Right lobe of liver (tissue), 6 donors: ENCODE data around the gene TTC7B. TPM values are rescaled to one million over a fixed set of nuclear protein-coding genes. Genes with fewer than 3 reads are reported as not detected.
A peak's percentile ranks its signal among the peaks of the same experiment; 100 is the strongest.

ENCODE experiments used
- ATAC-seq, 4 donors: fragments of 200-7000 bp; cut with Tn5 transposase; one replicate each; pipeline ENCODE4 v1.9.1; 2020; ENCODE audit warnings: mild to moderate bottlenecking in 4 of 4, moderate library complexity in 4 of 4
- DNase-seq, 3 donors: peaks; one replicate each; pipeline ENCODE4 v3.0.0-alpha.2; 2020
- H3K27ac ChIP-seq, 3 donors: fragments of 200-600 bp; one replicate each; pipeline ENCODE4 v1.8.0; 2022
- H3K27me3 ChIP-seq, 2 donors: fragments of 200-600 bp; one replicate each; pipeline ENCODE4 v1.8.0; 2022
- H3K36me3 ChIP-seq, 4 donors: fragments of 200-600 bp; sonication (generic) in 1 of 4; one replicate each; pipeline versions ENCODE4 v1.5.1 to v1.8.0; 2017 to 2022; ENCODE audit warnings: control low read depth in 1 of 4
- H3K4me1 ChIP-seq, 4 donors: fragments of 200-600 bp; sonication (generic) in 1 of 4; one replicate each; pipeline versions ENCODE4 v1.5.1 to v1.8.0; 2017 to 2022; ENCODE audit warnings: control low read depth in 1 of 4
- H3K4me3 ChIP-seq, 3 donors: fragments of 200-600 bp; one replicate each; pipeline ENCODE4 v1.8.0; 2022
- H3K9me3 ChIP-seq, 4 donors: fragments of 200-600 bp; sonication (generic) in 1 of 4; one replicate each; pipeline versions ENCODE4 v1.5.1 to v1.8.0; 2017 to 2022; ENCODE audit warnings: control low read depth in 1 of 4
- POLR2A ChIP-seq: fragments of 450-650 bp; IDR thresholded peaks from one replicate; pipeline ENCODE4 v1.6.1; 2017; ENCODE audit warnings: antibody characterized with exemption, mild to moderate bottlenecking
- WGBS: methylation state at CpG from one replicate; pipeline ENCODE4 v1.1.6; 2018; ENCODE audit warnings: low coverage, low lambda C conversion rate; ENCODE audit not compliant: insufficient coverage; ENCODE audit errors: missing lambda C conversion rate; 5-methylcytosine and 5-hydroxymethylcytosine counted together
- intact Hi-C, 2 donors: fragments of 100-400 bp; cut with DNase I; formaldehyde crosslinking; loops; one replicate each; pipeline versions ENCODE4 v1.11.2 to v1.14.1; 2022
- total RNA-seq, 6 experiments: library from RNA; depleted of rRNA in 2 of 6; stranded (reverse); fragments of >200 nt in 2 of 6; fragmentation: NEBNext Ultra II Directional in 3 of 6; extraction: Animal tissue kit (Norgen Biotek cat#: 25700) in 3 of 6; gene quantifications; one replicate each; pipeline versions ENCODE4 v1.1.0 to v1.2.4, GENCODE V29; 2016 to 2023
- TF ChIP-seq, protein P1 (sequence below), 4 donors: fragments of 200-600 bp in 3 of 4; fragments of 450-650 bp in 1 of 4; IDR thresholded peaks; one replicate each; pipeline versions ENCODE4 v1.5.1 to v1.8.0; 2016 to 2022; ENCODE audit warnings: antibody characterized with exemption in 4 of 4, mild to moderate bottlenecking in 2 of 4
- donor health status: DM: no; HTN: yes; CAD: no.
- donor health status: DM: no; HTN: no; CAD: no.
- donor health status: DM: no; HTN: no; CAD: no.
- donor health status: DM: no; HTN: yes; CAD: no.
- donor health status: DM: no; HTN: yes; CAD: no.

Gene TTC7B
- total RNA-seq, 6 experiments from 2014 or later: 18.4 to 56.1 (median 37.5) TPM

GRCh38 chr14:90732718-90733117, 83.5 kb downstream of the TTC7B start:
- no peaks in the 10 kb centered on the region for H3K27me3 ChIP-seq
- no peaks in the 10 kb centered on the region for H3K4me1 ChIP-seq
- no peak overlapping the region for H3K27ac ChIP-seq
- no peaks in the 10 kb centered on the region for H3K9me3 ChIP-seq
- ATAC-seq (no peak), DNase-seq (no peak)
- peaks cover 0 to 2% (median 0%) of the 10 kb centered on the region in 4 donors for H3K36me3 ChIP-seq
- H3K4me3 ChIP-seq: no peak overlapping the region
- intact Hi-C loops: no loop called here
- 85% methylated on average over 5 of the region's 7 CpGs for WGBS
- TF ChIP-seq, protein P1, sequence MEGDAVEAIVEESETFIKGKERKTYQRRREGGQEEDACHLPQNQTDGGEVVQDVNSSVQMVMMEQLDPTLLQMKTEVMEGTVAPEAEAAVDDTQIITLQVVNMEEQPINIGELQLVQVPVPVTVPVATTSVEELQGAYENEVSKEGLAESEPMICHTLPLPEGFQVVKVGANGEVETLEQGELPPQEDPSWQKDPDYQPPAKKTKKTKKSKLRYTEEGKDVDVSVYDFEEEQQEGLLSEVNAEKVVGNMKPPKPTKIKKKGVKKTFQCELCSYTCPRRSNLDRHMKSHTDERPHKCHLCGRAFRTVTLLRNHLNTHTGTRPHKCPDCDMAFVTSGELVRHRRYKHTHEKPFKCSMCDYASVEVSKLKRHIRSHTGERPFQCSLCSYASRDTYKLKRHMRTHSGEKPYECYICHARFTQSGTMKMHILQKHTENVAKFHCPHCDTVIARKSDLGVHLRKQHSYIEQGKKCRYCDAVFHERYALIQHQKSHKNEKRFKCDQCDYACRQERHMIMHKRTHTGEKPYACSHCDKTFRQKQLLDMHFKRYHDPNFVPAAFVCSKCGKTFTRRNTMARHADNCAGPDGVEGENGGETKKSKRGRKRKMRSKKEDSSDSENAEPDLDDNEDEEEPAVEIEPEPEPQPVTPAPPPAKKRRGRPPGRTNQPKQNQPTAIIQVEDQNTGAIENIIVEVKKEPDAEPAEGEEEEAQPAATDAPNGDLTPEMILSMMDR (IDR thresholded peaks at IDR 0.05): no peak
- TF ChIP-seq POLR2A: no peak

DNA sequence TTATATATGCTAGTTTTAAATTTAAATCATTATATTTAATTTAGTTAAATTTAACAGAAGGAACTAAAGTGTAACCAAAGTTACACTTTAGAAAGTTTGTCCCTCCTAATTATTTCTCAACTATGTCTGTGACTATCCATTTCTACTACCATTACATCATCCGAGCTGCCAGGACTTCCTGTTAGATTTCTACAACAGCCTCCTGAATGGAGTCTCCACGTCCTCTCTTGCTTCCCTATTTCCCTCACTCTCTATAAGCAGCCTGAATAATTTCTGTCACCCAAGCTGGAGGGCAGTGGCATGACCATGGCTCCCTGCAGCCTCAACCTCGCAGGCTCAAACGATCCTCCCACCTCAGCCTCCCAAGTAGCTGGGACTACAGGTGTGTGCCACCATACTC, 84.1 kb downstream of the TTC7B start:
- Histone ChIP-seq H3K36me3 (peaks cover 0 to 2% (median 0%) of the 10 kb centered on the region in 4 donors), H3K4me3 (no peak overlapping the region), H3K27ac (no peak overlapping the region), H3K27me3 (no peaks in the 10 kb centered on the region), H3K4me1 (no peaks in the 10 kb centered on the region), H3K9me3 (no peaks in the 10 kb centered on the region)
- no peak for TF ChIP-seq POLR2A
- TF ChIP-seq, protein P1 (IDR thresholded peaks at IDR 0.05): no peak
- DNase-seq: no peak
- intact Hi-C loops: no loop called here
- peak; percentile 34 to 65 (median 52) for ATAC-seq
- WGBS: 72% methylated on average over 4 of the region's 4 CpGs

GRCh38 chr14:90731487-90731886, 84.7 kb downstream of the TTC7B start:
- H3K4me3 ChIP-seq: no peak overlapping the region
- H3K36me3 ChIP-seq: peaks cover 0 to 2% (median 0%) of the 10 kb centered on the region in 4 donors
- 88% methylated on average over 7 of the region's 11 CpGs for WGBS
- no peak for TF ChIP-seq POLR2A
- TF ChIP-seq, protein P1 (IDR thresholded peaks at IDR 0.05): no peak
- no peaks in the 10 kb centered on the region for H3K4me1 ChIP-seq
- H3K27me3 ChIP-seq: no peaks in the 10 kb centered on the region
- no peak for DNase-seq
- no peak for ATAC-seq
- intact Hi-C loops: no loop called here
- H3K9me3 ChIP-seq: no peaks in the 10 kb centered on the region
- no peak overlapping the region for H3K27ac ChIP-seq

DNA sequence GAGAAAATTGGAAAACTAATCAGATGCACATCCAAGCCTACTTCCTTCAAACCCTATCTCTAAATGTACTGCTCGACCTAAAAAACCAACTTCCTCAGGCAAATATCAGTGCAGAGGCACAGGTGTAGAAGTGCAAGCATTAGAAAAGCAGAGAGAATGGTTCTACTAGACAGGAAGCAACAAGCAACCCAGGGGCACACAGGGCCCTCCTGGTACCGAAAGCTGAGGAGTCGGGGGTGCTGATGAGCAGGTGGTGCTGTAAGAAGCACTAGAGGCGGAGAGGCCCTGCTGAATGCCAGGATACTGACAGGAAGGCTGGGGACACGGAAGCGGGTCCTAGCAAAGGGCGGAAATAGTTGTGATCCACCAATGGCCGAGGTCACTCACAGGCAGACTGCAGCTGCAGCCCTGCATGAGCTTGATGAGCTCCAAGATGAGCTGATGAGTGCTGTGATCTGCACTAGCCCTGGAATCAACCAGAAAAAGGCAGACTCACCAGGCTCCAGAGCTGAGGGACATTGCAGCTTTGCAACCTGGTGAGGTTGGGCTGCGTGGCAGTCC, 85.9 kb downstream of the TTC7B start:
- no peaks in the 10 kb centered on the region for H3K4me1 ChIP-seq
- peaks cover 0 to 2% (median 0%) of the 10 kb centered on the region in 4 donors for H3K36me3 ChIP-seq
- no peaks in the 10 kb centered on the region for H3K27me3 ChIP-seq
- no peaks in the 10 kb centered on the region for H3K9me3 ChIP-seq
- WGBS: 79% methylated on average over 4 of the region's 9 CpGs
- DNase-seq: no peak
- TF ChIP-seq, protein P1 (IDR thresholded peaks at IDR 0.05): no peak
- TF ChIP-seq POLR2A: no peak
- no peak overlapping the region for H3K4me3 ChIP-seq
- intact Hi-C loops: no loop called here
- no peak overlapping the region for H3K27ac ChIP-seq
- ATAC-seq: peak in 1 of 4 donors; percentile 32
